GM23338 (cell line): ENCODE results near the gene SH3PXD2B. TPM values are rescaled to one million over a fixed set of nuclear protein-coding genes. Genes with fewer than 3 reads are reported as not detected.

ENCODE experiments used
- ATAC-seq: fragments of 200-7000 bp; cut with Tn5 transposase; 3 replicates; pipeline ENCODE4 v1.9.1; 2020
- DNase-seq: peaks from one replicate; pipeline ENCODE4 v3.0.0-alpha.2; 2015; ENCODE audit warnings: low spot score
- H2AFZ ChIP-seq: fragments of 200-600 bp; sonication (generic); 2 replicates; pipeline ENCODE4 v1.8.0; 2016; ENCODE audit warnings: antibody characterized with exemption, mild to moderate bottlenecking, moderate library complexity
- H3F3A ChIP-seq: fragments of 200-600 bp; sonication (generic); replicated peaks from 2 replicates; pipeline ENCODE4 v1.8.0; 2017; ENCODE audit warnings: antibody characterized with exemption, mixed run types, low read depth
- H3K27ac ChIP-seq: fragments of 200-600 bp; sonication (generic); 2 replicates; pipeline ENCODE4 v1.6.1; 2016; ENCODE audit warnings: low read depth
- H3K27me3 ChIP-seq: fragments of 200-600 bp; sonication (generic); 2 replicates; pipeline ENCODE4 v1.8.0; 2016; ENCODE audit warnings: mild to moderate bottlenecking, mixed run types, moderate library complexity; ENCODE audit not compliant: insufficient read depth
- H3K36me3 ChIP-seq: fragments of 200-600 bp; sonication (generic); 2 replicates; pipeline ENCODE4 v1.8.0; 2016; ENCODE audit warnings: mild to moderate bottlenecking; ENCODE audit not compliant: insufficient read depth
- H3K4me1 ChIP-seq: fragments of 200-600 bp; sonication (generic); 2 replicates; pipeline ENCODE4 v1.8.0; 2016; ENCODE audit warnings: mild to moderate bottlenecking, moderate library complexity; ENCODE audit not compliant: insufficient read depth
- H3K4me2 ChIP-seq: fragments of 200-600 bp; sonication (generic); 2 replicates; pipeline ENCODE4 v1.7.1; 2017; ENCODE audit warnings: mixed run types
- H3K4me3 ChIP-seq: fragments of 200-600 bp; sonication (generic); 2 replicates; pipeline ENCODE4 v1.6.1; 2016; ENCODE audit warnings: mixed run types
- H3K79me2 ChIP-seq: fragments of 200-600 bp; sonication (generic); replicated peaks from 2 replicates; pipeline ENCODE4 v1.8.0; 2017; ENCODE audit warnings: mild to moderate bottlenecking; ENCODE audit not compliant: insufficient read depth
- H3K9me2 ChIP-seq: fragments of 200-600 bp; sonication (generic); 2 replicates; pipeline ENCODE4 v1.8.0; 2017; ENCODE audit not compliant: insufficient read depth
- H4K20me1 ChIP-seq: fragments of 200-600 bp; sonication (generic); replicated peaks from 2 replicates; pipeline ENCODE4 v1.8.0; 2017; ENCODE audit warnings: mild to moderate bottlenecking; ENCODE audit not compliant: insufficient read depth
- H3K27ac Mint-ChIP-seq: 2 replicates; pipeline ENCODE4 v1.8.0; 2020; ENCODE audit warnings: inconsistent platforms, mild to moderate bottlenecking, moderate library complexity, mixed read lengths
- H3K27me3 Mint-ChIP-seq: 3 replicates; pipeline ENCODE4 v1.8.0; 2022; ENCODE audit warnings: low read depth, mild to moderate bottlenecking, moderate library complexity, mixed read lengths, inconsistent platforms; ENCODE audit not compliant: insufficient read depth, poor library complexity
- H3K36me3 Mint-ChIP-seq: 3 replicates; pipeline ENCODE4 v1.8.0; 2021; ENCODE audit warnings: low read depth, mild to moderate bottlenecking, inconsistent platforms, moderate library complexity, mixed read lengths
- H3K4me1 Mint-ChIP-seq: 3 replicates; pipeline ENCODE4 v1.8.0; 2020; ENCODE audit warnings: mild to moderate bottlenecking, inconsistent platforms, mixed read lengths
- H3K4me3 Mint-ChIP-seq: 3 replicates; pipeline ENCODE4 v1.8.0; 2021; ENCODE audit warnings: moderate library complexity, mild to moderate bottlenecking, inconsistent platforms, mixed read lengths
- H3K9me3 Mint-ChIP-seq: 3 replicates; pipeline ENCODE4 v1.8.0; 2020; ENCODE audit warnings: moderate library complexity, mild to moderate bottlenecking, inconsistent platforms, mixed read lengths
- EZH2 ChIP-seq: fragments of 200-600 bp; sonication (generic); IDR thresholded peaks from one replicate; pipeline ENCODE4 v1.8.0; 2017; ENCODE audit warnings: antibody characterized with exemption, mild to moderate bottlenecking, low read depth; ENCODE audit not compliant: unreplicated experiment
- EZH2phosphoT487 ChIP-seq: fragments of 200-600 bp; sonication (generic); IDR thresholded peaks from one replicate; pipeline ENCODE4 v1.8.1; 2018; ENCODE audit warnings: antibody characterized with exemption; ENCODE audit not compliant: unreplicated experiment
- JUNB ChIP-seq: IDR thresholded peaks from one replicate; pipeline ENCODE4 v1.6.1; 2016; ENCODE audit warnings: antibody characterized with exemption; ENCODE audit not compliant: unreplicated experiment
- NANOG ChIP-seq: IDR thresholded peaks from 2 replicates; pipeline ENCODE4 v1.6.1; 2016; ENCODE audit warnings: antibody characterized with exemption, borderline replicate concordance
- POLR2AphosphoS5 ChIP-seq: IDR thresholded peaks from 2 replicates; pipeline ENCODE4 v1.6.1; 2016; ENCODE audit warnings: antibody characterized with exemption, low read depth
- ZNF114 ChIP-seq: fragments of 250-450 bp; sonication (Bioruptor Pico); IDR thresholded peaks from 2 replicates; pipeline ENCODE4 v1.5.0; 2020; ENCODE audit warnings: mild to moderate bottlenecking, moderate library complexity
- ZNF331 ChIP-seq: fragments of 250-450 bp; sonication (Bioruptor Pico); IDR thresholded peaks from 2 replicates; pipeline ENCODE4 v1.5.0; 2020; ENCODE audit warnings: low read depth, mild to moderate bottlenecking, moderate library complexity
- polyA plus RNA-seq: library from polyadenylated mRNA; unstranded; fragments of >200 nt; fragmentation: Nextera tagmentation; extraction: Ambion mirVana; gene quantifications from 2 replicates; pipeline ENCODE4 v1.2.1, GENCODE V29; 2016
- total RNA-seq: library from RNA; depleted of rRNA; stranded (reverse); fragments of >200 nt; shearing (Covaris generic); gene quantifications from 2 replicates; pipeline ENCODE4 v1.2.3, GENCODE V29; 2014
- TF ChIP-seq, protein P1 (sequence below), 2 experiments: fragments of 200-600 bp in 1 of 2; sonication (generic) in 1 of 2; conservative IDR thresholded peaks; 2 replicates each; pipeline versions ENCODE4 v1.5.1 to v1.6.1; 2016 to 2017; ENCODE audit warnings: antibody characterized with exemption in 2 of 2, low read depth in 2 of 2, mild to moderate bottlenecking in 2 of 2, moderate library complexity in 1 of 2
- TF ChIP-seq, protein P2 (sequence below): IDR thresholded peaks from one replicate; pipeline ENCODE4 v1.6.1; 2018; ENCODE audit warnings: antibody characterized with exemption; ENCODE audit not compliant: unreplicated experiment
- TF ChIP-seq, protein P3 (sequence below): IDR thresholded peaks from 2 replicates; pipeline ENCODE4 v1.6.1; 2016; ENCODE audit warnings: antibody characterized with exemption

SH3PXD2B gene
- total and polyA plus RNA-seq, 2 experiments from 2014 or later = 40.2 to 52.5 TPM

DNA sequence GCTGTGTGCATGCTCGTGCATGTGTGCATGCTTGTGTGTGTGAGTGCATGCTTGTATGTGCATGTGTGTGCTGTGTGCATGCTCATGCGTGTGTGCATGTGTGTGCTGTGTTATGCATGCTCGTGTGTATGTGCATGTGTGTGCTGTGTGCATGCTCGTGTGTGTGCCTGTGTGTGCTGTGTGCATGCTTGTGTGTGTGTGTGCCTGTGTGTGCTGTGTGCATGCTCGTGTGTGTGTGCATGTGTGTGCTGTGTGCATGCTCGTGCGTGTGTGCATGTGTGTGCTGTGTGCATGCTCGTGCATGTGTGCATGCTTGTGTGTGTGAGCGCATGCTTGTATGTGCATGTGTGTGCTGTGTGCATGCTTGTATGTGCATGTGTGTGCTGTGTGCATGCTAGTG, 30.3 kb upstream of the SH3PXD2B start:
- DNase-seq = no peak
- Histone ChIP-seq H3K4me2 (no peak overlapping the region), H3K79me2 (no peaks in the 10 kb centered on the region), H3K4me3 (no peak overlapping the region), H3K27ac (no peak overlapping the region), H3K4me1 (no peaks in the 10 kb centered on the region), H3K9me2 (peaks cover 3% of the 10 kb centered on the region; the same call in 1 of the 2 replicates), H3K36me3 (no peaks in the 10 kb centered on the region), H3F3A (no peaks in the 10 kb centered on the region), H3K27me3 (no peaks in the 10 kb centered on the region), H4K20me1 (no peaks in the 10 kb centered on the region), H2AFZ (no peak overlapping the region)
- TF ChIP-seq EZH2 (no peak), EZH2phosphoT487 (no peak), JUNB (no peak), NANOG (no peak), ZNF331 (CRISPR knock-in tag) (no peak), POLR2AphosphoS5 (no peak), ZNF114 (CRISPR knock-in tag) (no peak)
- TF ChIP-seq, protein P1, sequence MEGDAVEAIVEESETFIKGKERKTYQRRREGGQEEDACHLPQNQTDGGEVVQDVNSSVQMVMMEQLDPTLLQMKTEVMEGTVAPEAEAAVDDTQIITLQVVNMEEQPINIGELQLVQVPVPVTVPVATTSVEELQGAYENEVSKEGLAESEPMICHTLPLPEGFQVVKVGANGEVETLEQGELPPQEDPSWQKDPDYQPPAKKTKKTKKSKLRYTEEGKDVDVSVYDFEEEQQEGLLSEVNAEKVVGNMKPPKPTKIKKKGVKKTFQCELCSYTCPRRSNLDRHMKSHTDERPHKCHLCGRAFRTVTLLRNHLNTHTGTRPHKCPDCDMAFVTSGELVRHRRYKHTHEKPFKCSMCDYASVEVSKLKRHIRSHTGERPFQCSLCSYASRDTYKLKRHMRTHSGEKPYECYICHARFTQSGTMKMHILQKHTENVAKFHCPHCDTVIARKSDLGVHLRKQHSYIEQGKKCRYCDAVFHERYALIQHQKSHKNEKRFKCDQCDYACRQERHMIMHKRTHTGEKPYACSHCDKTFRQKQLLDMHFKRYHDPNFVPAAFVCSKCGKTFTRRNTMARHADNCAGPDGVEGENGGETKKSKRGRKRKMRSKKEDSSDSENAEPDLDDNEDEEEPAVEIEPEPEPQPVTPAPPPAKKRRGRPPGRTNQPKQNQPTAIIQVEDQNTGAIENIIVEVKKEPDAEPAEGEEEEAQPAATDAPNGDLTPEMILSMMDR (conservative IDR thresholded peaks at IDR 0.05; ENCODE audit: low read depth in 2 of 2) = no peak
- TF ChIP-seq, protein P2, sequence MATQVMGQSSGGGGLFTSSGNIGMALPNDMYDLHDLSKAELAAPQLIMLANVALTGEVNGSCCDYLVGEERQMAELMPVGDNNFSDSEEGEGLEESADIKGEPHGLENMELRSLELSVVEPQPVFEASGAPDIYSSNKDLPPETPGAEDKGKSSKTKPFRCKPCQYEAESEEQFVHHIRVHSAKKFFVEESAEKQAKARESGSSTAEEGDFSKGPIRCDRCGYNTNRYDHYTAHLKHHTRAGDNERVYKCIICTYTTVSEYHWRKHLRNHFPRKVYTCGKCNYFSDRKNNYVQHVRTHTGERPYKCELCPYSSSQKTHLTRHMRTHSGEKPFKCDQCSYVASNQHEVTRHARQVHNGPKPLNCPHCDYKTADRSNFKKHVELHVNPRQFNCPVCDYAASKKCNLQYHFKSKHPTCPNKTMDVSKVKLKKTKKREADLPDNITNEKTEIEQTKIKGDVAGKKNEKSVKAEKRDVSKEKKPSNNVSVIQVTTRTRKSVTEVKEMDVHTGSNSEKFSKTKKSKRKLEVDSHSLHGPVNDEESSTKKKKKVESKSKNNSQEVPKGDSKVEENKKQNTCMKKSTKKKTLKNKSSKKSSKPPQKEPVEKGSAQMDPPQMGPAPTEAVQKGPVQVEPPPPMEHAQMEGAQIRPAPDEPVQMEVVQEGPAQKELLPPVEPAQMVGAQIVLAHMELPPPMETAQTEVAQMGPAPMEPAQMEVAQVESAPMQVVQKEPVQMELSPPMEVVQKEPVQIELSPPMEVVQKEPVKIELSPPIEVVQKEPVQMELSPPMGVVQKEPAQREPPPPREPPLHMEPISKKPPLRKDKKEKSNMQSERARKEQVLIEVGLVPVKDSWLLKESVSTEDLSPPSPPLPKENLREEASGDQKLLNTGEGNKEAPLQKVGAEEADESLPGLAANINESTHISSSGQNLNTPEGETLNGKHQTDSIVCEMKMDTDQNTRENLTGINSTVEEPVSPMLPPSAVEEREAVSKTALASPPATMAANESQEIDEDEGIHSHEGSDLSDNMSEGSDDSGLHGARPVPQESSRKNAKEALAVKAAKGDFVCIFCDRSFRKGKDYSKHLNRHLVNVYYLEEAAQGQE = no peak
- TF ChIP-seq, protein P3, sequence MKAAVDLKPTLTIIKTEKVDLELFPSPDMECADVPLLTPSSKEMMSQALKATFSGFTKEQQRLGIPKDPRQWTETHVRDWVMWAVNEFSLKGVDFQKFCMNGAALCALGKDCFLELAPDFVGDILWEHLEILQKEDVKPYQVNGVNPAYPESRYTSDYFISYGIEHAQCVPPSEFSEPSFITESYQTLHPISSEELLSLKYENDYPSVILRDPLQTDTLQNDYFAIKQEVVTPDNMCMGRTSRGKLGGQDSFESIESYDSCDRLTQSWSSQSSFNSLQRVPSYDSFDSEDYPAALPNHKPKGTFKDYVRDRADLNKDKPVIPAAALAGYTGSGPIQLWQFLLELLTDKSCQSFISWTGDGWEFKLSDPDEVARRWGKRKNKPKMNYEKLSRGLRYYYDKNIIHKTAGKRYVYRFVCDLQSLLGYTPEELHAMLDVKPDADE = no peak
- Mint-ChIP-seq H3K27ac (no peak overlapping the region), H3K4me3 (no peak overlapping the region), H3K9me3 (peaks cover 2% of the 10 kb centered on the region; the same call in 2 of the 3 replicates), H3K36me3 (no peaks in the 10 kb centered on the region), H3K27me3 (peaks cover 10% of the 10 kb centered on the region), H3K4me1 (peaks cover under 1% of the 10 kb centered on the region; the same call in 1 of the 3 replicates)
- no peak for ATAC-seq
